GM18861 (cell line): ENCODE measurements around the gene KIFC3.
"Not testable (repeated sequence)": the region's sequence is repeated elsewhere in the genome, so short reads cannot be mapped to it uniquely, and the experiment has no call there.

Source experiments
- ATAC-seq: cut with Tn5 transposase; IDR thresholded peaks from one replicate; pipeline ENCODE4 v1.9.1; 2021; ENCODE audit not compliant: unreplicated experiment

KIFC3 gene

DNA sequence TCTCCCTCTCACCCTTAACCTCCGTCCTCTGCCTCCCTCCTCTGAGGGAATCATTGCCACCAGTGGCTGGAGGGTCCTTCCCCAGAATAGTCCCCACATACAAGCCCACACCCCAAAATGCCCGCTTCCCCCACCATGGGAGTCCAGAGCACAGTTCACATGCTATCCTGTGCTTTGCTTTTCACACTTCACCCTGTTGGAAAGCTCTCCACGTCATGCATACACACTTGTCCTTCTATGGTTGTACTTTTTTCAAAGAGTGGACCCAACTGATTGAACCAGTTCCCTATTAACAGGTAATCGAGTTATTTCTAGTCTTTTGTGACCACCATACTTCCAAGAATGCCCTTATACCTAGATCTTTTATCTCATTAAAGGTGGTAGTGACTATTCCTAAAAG, 23.8 kb upstream of the KIFC3 start:
- ATAC-seq = no peak

DNA sequence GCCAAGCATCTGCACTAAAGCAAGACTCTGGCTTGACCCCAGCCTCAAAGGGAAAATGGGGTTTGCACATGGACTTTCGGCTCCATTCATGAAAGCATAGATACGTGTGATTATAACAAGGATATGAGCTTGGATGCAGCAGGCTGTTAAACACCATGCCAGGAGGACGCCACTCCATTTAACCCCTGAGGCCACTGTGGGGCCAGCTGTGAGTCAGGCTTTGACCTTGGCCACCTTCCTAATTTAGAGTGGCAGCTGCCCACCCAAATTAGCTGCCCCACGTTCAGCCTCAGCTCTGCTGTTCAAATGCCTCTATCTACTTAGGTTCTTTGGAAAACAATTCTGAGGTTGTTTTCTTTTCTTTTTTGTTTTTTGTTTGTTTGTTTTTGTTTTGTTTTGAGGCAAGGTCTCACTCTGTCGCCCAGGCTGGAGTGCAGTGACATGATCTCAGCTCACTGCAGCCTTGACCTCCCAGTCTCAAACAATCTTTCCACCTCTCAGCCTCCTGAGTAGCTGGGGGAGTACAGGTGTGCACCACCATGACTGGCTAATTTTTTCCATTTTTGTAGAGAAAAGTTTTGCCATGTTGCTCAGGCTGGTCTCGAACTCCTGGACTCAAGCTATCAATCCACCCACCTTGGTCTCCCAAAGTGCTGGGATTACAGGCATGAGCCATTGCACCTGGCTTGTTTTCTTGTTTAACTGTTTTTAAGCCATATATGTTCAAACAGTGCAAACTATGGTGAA, 23.2 kb upstream of the KIFC3 start:
- no peak for ATAC-seq

DNA sequence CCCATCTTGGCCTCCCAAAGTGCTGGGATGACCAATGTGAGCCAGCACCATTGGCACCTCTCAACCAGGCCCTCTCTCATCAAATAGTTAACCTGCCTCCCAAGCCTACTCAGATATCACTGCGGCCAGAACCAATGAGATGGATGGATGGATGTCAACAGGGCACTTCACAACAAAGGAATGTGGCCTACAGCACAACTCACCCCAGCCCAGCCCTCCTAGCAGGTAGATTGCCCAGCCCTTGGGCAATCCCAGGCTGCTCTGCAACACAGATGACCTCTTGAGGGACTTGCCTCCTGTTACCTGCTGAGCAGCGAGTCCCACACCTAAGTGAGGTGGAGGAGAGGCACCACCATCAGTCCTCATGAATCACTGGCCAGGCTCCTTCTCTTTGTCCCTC, 22.6 kb upstream of the KIFC3 start:
- ATAC-seq = no peak

DNA sequence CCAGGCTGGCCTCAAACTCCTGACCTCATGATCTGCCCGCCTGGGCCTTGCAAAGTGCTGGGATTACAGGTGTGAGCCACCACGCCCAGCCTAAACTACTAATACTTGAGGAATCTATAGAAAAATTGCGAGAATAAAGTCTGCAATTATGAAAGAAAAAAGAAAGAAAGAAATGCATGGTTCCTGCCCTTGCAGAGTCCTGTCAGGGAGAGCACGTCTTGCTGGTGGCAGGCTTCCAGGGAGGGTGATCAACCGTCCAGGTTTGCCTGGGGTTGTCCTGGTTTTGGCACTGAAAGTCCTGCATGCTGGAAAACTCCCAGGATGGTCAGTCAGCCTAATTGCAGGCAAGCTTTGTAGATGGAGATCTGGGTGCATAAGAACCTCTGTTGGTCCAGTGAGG, 21.5 kb upstream of the KIFC3 start:
- no peak for ATAC-seq

DNA sequence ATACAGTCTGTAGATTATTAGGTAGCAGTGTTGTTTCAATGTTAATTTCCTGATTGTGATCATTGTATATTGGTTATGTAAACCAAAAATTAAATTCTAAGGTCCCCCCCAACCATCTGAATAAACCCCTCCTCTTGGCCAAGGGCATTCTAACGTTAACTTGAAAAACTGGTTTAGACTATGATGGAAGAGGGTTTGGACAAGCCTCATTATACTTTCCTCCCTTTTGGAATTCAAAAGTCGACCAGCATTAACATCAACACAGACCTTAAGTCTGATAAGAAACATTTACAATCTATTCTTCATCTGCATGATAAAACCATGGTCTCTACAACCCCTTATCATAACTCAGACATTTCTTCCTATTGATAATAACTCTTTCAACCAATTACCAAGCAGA, 20.6 kb upstream of the KIFC3 start:
- no peak for ATAC-seq

DNA sequence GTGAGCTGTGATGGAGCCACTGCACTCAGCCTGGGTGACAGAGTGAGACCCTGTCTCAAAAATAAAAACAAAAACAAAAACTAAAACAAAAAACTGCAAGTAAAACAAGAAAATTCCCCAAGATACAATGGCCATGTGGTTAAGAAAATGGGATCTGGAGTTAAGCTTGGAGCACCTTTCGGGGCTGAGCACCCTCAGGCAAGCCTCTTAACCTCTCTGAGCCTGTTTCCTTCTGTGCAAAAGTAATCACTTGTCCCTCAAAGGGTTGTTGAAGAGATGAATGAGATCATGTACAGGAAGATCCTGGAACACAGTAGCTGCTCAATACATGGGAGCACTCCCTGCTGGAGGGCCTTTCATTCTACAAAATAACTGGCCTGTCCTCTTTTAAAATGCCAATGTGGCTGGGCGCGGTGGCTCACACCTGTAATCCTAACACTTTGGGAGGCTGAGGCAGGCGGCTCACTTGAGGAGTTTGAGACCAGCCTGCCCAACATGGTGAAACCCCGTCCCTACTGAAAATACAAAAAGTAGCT, 19.8 kb upstream of the KIFC3 start:
- ATAC-seq = no peak

DNA sequence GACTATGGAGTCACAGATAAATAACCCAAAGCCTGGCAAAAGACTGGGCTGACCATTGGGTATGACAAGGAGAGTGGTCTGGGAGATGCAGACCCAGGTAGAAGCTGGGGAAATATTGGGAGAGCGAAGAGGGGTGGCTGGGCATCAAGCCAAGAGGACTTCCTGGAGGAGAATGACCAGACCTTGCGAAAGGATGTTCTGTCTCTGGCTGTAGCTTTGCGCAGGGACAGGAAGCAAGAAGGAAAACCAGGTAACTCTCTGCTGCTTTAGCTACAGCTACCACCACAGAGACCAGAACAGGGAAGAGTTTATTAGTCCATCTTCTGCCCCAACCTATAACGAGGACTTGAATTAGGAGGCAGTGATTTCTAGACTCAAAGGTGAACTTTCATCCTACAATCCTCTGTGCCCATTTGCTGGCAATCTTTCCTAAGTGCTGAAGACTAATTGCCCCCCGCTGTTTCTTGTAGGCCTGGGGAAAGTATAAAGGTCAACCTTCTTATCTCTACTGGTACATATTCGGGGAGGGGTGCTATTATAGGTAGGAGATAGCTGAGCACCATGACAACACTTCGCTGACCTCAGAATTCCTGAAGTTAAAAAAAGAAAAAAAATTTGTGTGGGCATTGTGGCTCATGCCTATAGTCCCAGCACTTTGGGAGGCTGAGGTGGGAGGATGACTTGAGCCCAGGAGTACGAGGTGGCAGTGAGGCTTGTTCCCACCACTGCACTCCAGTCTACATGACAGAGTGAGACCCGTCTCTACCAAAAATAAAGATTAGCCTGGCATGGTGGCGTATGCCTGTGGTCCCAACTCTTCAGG, 19.1 kb upstream of the KIFC3 start:
- ATAC-seq = no peak

DNA sequence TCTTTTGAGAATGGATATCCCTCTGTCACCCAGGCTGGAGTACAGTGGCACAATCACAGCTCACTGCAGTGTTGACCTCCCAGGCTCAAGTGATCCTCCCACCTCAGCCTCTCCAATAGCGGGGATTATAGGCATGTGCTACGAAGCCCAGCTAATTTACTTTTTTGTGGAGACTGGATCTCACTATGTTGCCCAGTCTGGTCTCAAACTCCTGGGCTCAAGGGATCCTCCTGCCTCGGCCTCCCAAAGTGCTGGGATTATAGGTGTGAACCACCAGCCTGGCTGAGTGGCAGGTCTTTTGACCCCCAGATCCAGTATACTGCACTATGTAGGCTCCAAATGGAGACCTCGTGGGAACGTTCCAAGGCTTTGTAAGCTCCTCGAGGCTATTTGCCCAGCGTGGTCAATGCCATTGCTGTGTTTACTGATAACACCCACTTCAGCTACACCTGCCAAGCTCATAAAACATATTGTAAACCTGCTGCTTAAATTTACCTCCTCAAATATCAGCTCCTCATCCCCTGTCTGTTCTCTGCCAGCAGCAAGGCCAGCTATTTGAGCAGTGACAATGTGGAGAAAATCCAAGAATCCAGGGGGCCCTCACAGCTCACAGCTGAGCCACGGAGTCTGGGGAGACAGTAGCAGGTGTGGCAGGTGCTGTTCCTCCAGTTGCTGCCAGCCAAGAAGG, 16.2 kb upstream of the KIFC3 start:
- no peak for ATAC-seq

DNA sequence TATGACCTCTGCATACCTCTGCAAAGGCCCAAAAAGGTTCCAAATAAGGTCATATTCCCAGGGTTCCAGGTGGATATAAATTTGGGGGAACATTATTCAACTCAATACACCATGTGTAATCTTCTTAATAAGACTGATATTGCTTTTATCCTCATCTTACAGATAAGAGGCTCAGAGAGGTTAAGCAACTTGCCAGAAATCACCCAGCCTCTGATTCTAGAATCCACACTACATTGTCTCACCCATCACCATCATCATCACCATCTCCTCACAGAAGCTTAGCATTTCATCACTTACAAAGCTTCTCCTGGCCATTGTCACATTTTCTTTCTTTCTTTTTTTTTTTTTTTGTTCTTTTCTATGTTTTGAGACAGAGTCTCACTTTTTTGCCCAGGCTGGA, 15.4 kb upstream of the KIFC3 start:
- no peak for ATAC-seq

DNA sequence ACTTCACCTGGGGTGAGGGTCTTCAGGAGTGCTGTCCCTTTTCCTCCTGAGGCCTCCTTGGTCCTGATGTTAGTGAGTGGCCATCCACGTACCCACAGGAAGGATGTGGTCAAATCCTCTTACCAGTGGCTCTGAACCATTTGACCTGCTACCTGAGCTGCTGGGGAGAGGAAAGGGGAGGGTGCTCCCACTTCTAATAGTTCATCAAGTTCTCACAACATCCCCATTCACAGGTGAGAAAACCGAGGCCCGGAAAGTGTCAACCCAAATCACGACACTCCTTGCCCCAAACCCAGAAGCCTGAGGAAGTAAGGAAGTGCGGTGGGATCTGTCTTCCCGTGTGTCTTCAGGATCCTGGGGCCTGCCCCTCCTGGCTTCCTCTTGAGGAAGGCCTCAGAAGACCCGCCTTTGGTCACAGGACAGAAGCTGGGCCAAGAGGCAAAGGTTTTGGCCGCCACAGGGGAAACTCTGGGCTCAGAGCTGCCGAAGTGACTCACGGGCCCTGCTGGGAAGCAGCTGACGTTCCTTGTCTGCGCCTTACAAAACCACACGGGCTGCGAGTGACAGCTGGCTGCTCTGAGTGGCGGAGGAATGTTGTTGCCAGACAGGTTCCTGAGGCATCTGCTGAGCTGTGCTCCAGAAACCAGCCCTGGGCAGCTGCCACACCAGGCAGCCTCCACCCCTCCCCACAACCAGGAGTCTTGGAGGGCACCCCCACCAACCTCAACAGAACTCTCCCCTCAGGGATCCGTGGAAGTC, 13.9 kb upstream of the KIFC3 start:
- no peak for ATAC-seq

DNA sequence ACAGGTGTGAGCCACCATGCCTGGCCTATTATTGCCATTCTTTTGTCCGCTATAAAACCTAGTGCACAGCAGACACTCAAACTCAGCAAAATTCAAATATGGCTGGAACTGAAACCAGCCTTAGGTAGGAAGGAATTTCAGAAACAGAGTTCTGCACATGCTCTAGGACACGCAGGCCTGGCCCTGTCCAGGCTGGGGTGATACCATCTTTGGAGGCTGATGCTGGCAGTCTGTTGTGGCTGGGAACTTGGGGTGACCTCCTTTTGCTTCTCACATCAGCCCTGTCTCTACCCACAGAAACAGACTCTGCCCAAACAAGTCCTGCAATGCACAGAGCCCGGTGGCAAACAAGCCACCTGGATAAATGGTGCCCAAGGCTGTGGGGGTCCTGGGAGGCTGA, 12.6 kb upstream of the KIFC3 start:
- ATAC-seq = no peak

DNA sequence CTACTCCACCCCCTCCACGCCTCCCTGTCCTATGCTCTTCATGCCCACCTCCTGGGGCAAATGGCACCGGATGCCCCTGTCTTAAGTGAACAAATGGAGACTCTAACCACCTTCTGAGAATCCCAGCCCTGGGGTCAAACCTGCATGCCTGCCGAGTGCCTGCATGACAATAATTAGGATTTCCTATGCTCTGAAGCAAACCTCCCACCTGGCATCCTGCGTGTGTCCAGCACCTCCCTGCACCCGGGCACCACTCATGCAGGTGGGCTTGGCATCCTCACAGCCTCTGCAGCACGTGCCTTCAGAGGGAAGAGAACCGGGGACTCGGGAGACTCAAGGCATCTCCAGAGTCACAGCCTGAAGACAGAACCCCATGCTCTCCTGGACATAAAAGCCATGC, 11.2 kb upstream of the KIFC3 start:
- ATAC-seq = no peak

DNA sequence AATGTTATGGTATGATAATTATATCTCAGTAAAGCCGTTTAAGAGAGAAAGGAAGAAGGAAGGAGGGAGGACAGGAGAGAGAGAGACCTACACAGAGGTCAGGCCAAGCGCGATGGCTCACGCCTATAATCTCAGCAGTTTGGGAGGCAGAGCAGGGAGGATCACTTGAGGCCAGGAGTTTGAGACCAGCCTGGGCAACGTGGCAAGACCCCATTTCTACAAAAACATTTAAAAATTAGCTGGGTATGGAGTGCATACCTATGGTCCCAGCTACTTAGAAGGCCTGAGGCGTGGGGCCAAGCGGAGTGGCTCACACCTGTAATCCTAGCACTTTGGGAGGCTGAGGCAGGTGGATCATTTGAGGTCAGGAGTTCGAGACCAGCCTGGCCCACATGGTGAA, 9.0 kb upstream of the KIFC3 start:
- not testable (repeated sequence) for ATAC-seq

DNA sequence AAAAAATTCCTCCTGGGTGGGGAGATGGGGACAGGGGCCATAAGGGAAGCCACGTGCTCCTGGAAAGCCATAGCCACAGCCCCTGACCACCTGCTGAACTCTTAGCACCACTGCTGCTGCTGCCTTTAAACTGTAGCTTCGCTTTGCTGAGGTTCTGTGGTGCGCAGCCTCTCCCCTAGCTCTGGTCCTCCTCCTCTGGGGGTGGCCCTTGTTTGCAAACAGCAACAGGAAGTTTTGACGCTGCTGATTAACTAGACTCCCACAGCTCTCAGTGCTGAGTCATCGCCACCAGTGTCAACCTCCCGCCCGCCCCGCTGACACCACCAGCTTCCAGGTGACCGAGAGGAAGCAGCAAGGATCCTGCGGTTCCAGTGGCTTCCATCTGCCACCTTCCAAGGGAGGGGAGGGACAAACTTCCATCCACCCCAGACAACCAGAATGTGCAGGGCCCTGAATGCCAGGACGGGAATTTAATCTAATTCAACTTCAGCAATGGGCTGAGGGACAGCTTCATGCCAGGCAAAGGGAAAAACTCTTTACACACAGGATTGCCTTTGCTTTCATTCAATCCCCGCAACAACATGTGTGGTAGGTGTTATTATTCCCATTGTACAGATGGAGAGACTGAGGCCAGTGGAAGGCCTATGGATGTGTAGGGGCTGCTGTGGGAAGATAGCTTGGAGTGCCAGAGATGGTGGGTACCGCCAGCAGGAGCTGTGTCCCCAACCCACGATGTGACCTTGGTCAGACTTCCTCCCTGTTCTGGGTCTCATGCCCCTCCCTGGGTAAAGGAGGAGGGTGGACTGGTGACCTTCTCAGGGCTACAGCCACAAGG, 8.1 kb upstream of the KIFC3 start:
- peak; percentile 97 for ATAC-seq

DNA sequence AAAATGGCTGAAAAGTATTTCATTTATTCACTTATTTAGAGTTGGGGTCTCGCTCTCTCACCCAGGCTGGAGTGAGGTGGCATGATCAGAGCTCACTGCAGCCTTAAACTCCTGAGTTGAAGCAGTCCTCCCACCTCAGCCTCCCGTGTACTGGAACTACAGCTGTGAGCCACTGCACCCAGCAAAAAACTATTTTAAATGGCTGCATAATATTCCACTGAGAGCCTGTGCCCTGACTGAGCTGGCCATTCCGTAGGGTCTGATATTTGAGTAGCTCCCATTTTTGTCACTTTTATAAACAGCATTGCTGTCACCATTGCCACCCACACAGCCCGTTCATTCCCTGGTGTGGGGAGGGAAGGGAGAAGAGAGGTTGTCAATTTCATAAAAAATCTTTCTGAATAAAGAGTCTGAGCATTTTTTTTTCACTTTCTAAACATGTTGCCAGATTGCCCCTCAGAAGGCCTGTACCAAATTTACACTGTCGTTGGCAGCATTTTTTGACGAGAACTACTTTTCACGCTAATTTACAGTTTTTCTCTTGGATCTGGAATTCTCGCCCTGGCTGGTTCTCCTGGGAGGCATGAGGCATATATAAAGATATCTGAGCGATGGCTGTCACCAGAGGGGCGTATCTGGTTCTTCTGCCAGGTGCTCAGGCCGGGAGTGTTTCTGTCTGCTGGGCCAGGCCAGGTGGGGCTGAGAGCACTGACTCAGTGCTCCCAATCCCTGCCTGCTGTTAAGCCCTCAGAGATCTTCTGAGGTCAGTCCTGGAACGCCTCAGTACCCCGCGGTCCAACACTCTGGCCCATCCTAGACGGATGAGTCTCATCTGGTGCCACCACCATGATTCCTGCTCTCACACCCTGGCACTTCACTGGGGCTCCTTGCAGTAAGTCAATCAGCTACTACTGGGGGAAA, 7.2 kb upstream of the KIFC3 start:
- ATAC-seq = no peak

DNA sequence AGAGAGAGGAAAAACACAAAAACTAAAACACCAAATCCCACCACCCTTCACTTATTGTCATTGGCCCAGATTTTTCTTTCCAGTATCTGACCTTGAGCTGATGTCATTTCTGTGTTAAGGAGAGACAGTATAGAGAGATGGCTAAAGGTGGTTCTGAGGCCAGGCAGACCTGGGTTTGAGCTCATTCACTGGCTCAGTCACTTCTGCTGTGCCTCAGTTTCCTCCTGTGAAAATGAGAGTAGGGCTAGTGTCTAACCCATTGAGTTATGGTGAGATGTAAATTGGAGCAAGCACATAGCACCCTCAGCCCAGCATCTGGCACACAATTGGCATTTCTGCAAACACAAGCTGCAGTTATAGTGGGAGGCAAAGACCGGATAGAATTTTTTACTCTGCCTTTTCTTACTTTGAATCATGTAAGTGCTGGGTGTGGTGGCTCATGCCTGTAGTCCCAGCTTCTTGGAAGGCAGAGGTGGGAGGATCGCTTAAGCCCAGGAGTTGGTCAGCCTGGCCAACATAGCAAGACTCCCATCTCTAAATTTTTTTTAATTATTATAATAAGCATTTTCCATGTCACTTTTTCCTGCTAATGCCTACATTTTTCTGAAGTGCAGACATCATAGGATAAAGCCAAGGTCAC, 6.4 kb upstream of the KIFC3 start:
- no peak for ATAC-seq

DNA sequence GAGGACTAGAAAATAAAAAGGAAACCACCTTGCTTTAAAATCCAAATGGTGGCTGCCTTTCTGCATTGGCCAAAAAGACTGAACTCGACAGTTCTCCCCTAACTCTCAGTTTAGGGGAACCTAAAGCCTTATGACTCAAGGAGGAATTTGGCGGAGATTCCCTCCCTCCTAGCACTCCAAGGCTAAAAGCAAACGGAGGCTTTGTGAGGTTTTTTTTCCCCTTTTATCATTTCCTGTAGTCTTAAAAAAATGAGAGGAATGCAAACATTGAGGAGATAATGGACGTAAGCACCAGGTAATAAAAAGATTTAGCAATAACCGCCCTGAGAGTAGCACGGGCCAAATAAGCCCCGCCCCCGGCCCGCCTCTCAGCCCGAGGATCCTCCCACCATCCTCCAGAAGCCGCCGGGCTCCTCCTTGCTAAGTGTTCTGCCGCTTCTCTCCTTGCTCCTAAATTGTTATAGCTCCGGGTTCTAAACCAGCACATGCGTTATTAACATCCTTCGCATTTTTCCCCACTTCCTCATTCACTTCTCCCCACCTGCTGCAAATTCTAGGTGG, 5.8 kb upstream of the KIFC3 start:
- no peak for ATAC-seq

DNA sequence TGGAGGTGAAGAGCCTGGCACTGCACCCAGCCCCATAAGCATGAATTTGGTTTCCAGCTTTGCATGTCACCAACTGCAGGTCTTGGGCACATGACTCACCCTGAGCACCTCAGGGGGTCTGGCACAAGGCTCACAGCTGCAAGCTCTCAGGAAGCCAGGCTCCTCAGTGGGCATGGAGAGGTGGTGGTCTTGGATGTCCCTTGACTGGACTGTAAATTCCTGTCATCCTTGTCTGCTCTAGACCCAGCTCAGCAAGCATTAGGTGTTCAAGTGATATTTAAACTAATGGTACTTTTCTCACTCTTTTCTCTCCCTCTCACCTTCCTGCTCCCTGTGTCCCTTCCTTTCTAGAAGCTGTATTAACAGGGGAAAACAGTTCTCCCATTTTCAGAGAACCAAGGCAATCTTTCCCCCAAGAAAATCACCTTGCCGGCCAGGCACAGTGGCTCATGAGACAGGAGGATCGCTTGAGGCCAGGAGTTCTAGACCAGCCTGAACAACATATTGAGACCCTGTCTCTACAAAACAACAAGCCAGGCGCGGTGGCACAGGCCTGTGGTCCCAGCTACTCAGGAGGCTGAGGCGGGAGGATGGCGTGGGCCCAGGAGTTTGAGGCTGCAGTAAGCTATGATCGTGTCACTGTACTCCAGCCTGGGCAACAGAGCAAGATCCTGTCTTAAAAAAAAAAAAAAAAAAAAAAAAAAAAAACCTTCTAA, 5.1 kb upstream of the KIFC3 start:
- ATAC-seq = no peak
